BE2C (cell line): ENCODE data around the gene ALCAM.

Experiments
- DNase-seq: peaks from one replicate; pipeline ENCODE4 v3.0.0-alpha.2; 2020
- H3K27me3 ChIP-seq: fragments of 250-450 bp; sonication (Bioruptor Pico); 2 replicates; pipeline ENCODE4 v1.5.1; 2020; ENCODE audit warnings: mild to moderate bottlenecking
- H3K36me3 ChIP-seq: fragments of 250-450 bp; sonication (Bioruptor Pico); 2 replicates; pipeline ENCODE4 v1.5.1; 2020; ENCODE audit warnings: mild to moderate bottlenecking
- H3K4me1 ChIP-seq: fragments of 250-450 bp; sonication (Bioruptor Pico); 2 replicates; pipeline ENCODE4 v1.5.1; 2020
- H3K4me3 ChIP-seq: 2 replicates; pipeline ENCODE4 v1.5.1; 2011; ENCODE audit warnings: low read depth, low read length
- H3K9me3 ChIP-seq: fragments of 250-450 bp; sonication (Bioruptor Pico); 2 replicates; pipeline ENCODE4 v1.5.1; 2020
- CTCF ChIP-seq: IDR thresholded peaks from 2 replicates; pipeline ENCODE4 v1.5.1; 2012; ENCODE audit warnings: mild to moderate bottlenecking, low read depth, low read length

Gene ALCAM

GRCh38 chr3:105345156-105345555 lies 21.6 kb upstream of the ALCAM start:
- Histone ChIP-seq H3K4me1 (peaks cover 5% of the 10 kb centered on the region), H3K9me3 (no peaks in the 10 kb centered on the region), H3K27me3 (no peaks in the 10 kb centered on the region), H3K4me3 (no peak overlapping the region), H3K36me3 (no peaks in the 10 kb centered on the region)
- DNase-seq: no peak
- TF ChIP-seq CTCF: no peak

GRCh38 chr3:105347625-105348302 lies 18.9 kb upstream of the ALCAM start:
- no peaks in the 10 kb centered on the region for H3K27me3 ChIP-seq
- DNase-seq: no peak

GRCh38 chr3:105348307-105348706 lies 18.4 kb upstream of the ALCAM start:
- DNase-seq: no peak
- Histone ChIP-seq H3K36me3 (no peaks in the 10 kb centered on the region), H3K27me3 (no peaks in the 10 kb centered on the region), H3K4me1 (peaks cover 13% of the 10 kb centered on the region), H3K9me3 (no peaks in the 10 kb centered on the region), H3K4me3 (no peak overlapping the region)
- TF ChIP-seq CTCF: no peak

More at GRCh38 chr3:105347625-105348302, 18.9 kb upstream of the ALCAM start:
- peaks cover 13% of the 10 kb centered on the region for H3K4me1 ChIP-seq
- H3K9me3 ChIP-seq: no peaks in the 10 kb centered on the region
- no peak for TF ChIP-seq CTCF
- no peak overlapping the region for H3K4me3 ChIP-seq
- no peaks in the 10 kb centered on the region for H3K36me3 ChIP-seq

GRCh38 chr3:105349684-105350387 lies 16.9 kb upstream of the ALCAM start:
- H3K4me1 ChIP-seq: peaks cover 14% of the 10 kb centered on the region
- TF ChIP-seq CTCF: no peak
- H3K9me3 ChIP-seq: no peaks in the 10 kb centered on the region; the same call in 1 of the 2 replicates
- H3K27me3 ChIP-seq: no peaks in the 10 kb centered on the region
- no peaks in the 10 kb centered on the region for H3K36me3 ChIP-seq
- peak; percentile 26 for DNase-seq
- no peak overlapping the region for H3K4me3 ChIP-seq

- Histone ChIP-seq H3K4me1 (peaks cover 22% of the 10 kb centered on the region), H3K27me3 (no peaks in the 10 kb centered on the region), H3K4me3 (no peak overlapping the region), H3K36me3 (no peaks in the 10 kb centered on the region), H3K9me3 (no peaks in the 10 kb centered on the region; the same call in 1 of the 2 replicates)
- TF ChIP-seq CTCF: no peak
- no peak for DNase-seq
Measured at GRCh38 chr3:105351821-105352220, 14.9 kb upstream of the ALCAM start.

GRCh38 chr3:105352976-105353375 lies 13.7 kb upstream of the ALCAM start:
- H3K4me1 ChIP-seq: peaks cover 28% of the 10 kb centered on the region
- DNase-seq: no peak

More at GRCh38 chr3:105352976-105353375, 13.7 kb upstream of the ALCAM start:
- Histone ChIP-seq H3K27me3 (no peaks in the 10 kb centered on the region), H3K9me3 (no peaks in the 10 kb centered on the region; the same call in 1 of the 2 replicates), H3K36me3 (no peaks in the 10 kb centered on the region), H3K4me3 (no peak overlapping the region)
- TF ChIP-seq CTCF: no peak
